ENCODE results near the gene CSAD. TPM values are rescaled to one million over a fixed set of nuclear protein-coding genes. Genes with fewer than 3 reads are reported as not detected.

Gene CSAD
- total RNA-seq, 1 experiment from 2014 or later = 19.2 TPM

GRCh38 chr12:53214221-53214620, 33.5 kb upstream of the CSAD start:
- Histone ChIP-seq H3K4me2 (ENCODE audit: low read depth, low read length, poor library complexity, severe bottlenecking) (no peak overlapping the region), H2AFZ (ENCODE audit: low read length) (no peak overlapping the region), H3K79me2 (ENCODE audit: low read length) (no peaks in the 10 kb centered on the region), H3K4me1 (ENCODE audit: low read length) (peaks cover 26% of the 10 kb centered on the region), H3K9me3 (ENCODE audit: low read length) (no peaks in the 10 kb centered on the region), H3K9me2 (replicated peaks; ENCODE audit: insufficient read depth, low read length) (no peaks in the 10 kb centered on the region), H3K9ac (ENCODE audit: low read length) (no peak overlapping the region), H3K4me3 (ENCODE audit: low read length) (no peak overlapping the region), H4K20me1 (ENCODE audit: insufficient read depth, low read depth, low read length) (no peaks in the 10 kb centered on the region), H3K36me3 (ENCODE audit: insufficient read depth, low read length) (no peaks in the 10 kb centered on the region), H3K27me3 (ENCODE audit: low read length) (no peaks in the 10 kb centered on the region), H3K27ac (ENCODE audit: low read length) (no peak overlapping the region)
- no peak for DNase-seq

GRCh38 chr12:53213348-53213747, 32.6 kb upstream of the CSAD start:
- no peaks in the 10 kb centered on the region for H3K79me2 ChIP-seq (ENCODE audit: low read length)
- H3K9me3 ChIP-seq (ENCODE audit: low read length) = no peaks in the 10 kb centered on the region
- H3K27me3 ChIP-seq (ENCODE audit: low read length) = no peaks in the 10 kb centered on the region
- H3K9ac ChIP-seq (ENCODE audit: low read length) = peak overlapping the region; percentile 43
- peak; percentile 93 for DNase-seq
- H3K27ac ChIP-seq (ENCODE audit: low read length) = no peak overlapping the region
- H3K9me2 ChIP-seq (replicated peaks; ENCODE audit: insufficient read depth, low read length) = no peaks in the 10 kb centered on the region
- H3K36me3 ChIP-seq (ENCODE audit: insufficient read depth, low read length) = no peaks in the 10 kb centered on the region
- H3K4me2 ChIP-seq (ENCODE audit: low read depth, low read length, poor library complexity, severe bottlenecking) = peak overlapping the region; percentile 46
- no peaks in the 10 kb centered on the region for H4K20me1 ChIP-seq (ENCODE audit: insufficient read depth, low read depth, low read length)
- H3K4me3 ChIP-seq (ENCODE audit: low read length) = peak overlapping the region; percentile 6; the same call in 1 of the 2 replicates
- peak overlapping the region; percentile 77; the same call in 1 of the 2 replicates for H2AFZ ChIP-seq (ENCODE audit: low read length)
- peaks cover 33% of the 10 kb centered on the region for H3K4me1 ChIP-seq (ENCODE audit: low read length)

GRCh38 chr12:53212931-53213330, 32.2 kb upstream of the CSAD start:
- Histone ChIP-seq H3K4me1 (ENCODE audit: low read length) (peaks cover 38% of the 10 kb centered on the region), H3K4me3 (ENCODE audit: low read length) (peak overlapping the region; percentile 6; the same call in 1 of the 2 replicates), H3K27me3 (ENCODE audit: low read length) (no peaks in the 10 kb centered on the region), H3K27ac (ENCODE audit: low read length) (no peak overlapping the region), H4K20me1 (ENCODE audit: insufficient read depth, low read depth, low read length) (no peaks in the 10 kb centered on the region), H3K9ac (ENCODE audit: low read length) (peak overlapping the region; percentile 43), H3K9me3 (ENCODE audit: low read length) (no peaks in the 10 kb centered on the region), H3K9me2 (replicated peaks; ENCODE audit: insufficient read depth, low read length) (no peaks in the 10 kb centered on the region), H2AFZ (ENCODE audit: low read length) (peak overlapping the region; percentile 77; the same call in 1 of the 2 replicates), H3K4me2 (ENCODE audit: low read depth, low read length, poor library complexity, severe bottlenecking) (peak overlapping the region; percentile 46), H3K79me2 (ENCODE audit: low read length) (no peaks in the 10 kb centered on the region), H3K36me3 (ENCODE audit: insufficient read depth, low read length) (no peaks in the 10 kb centered on the region)
- peak; percentile 40 for DNase-seq

GRCh38 chr12:53211476-53212381, 31.0 kb upstream of the CSAD start:
- Histone ChIP-seq H3K27ac (ENCODE audit: low read length) (no peak overlapping the region), H3K4me2 (ENCODE audit: low read depth, low read length, poor library complexity, severe bottlenecking) (no peak overlapping the region), H4K20me1 (ENCODE audit: insufficient read depth, low read depth, low read length) (no peaks in the 10 kb centered on the region), H3K36me3 (ENCODE audit: insufficient read depth, low read length) (no peaks in the 10 kb centered on the region), H3K4me1 (ENCODE audit: low read length) (peaks cover 45% of the 10 kb centered on the region), H3K9ac (ENCODE audit: low read length) (0 out of 2 replicates have a peak overlapping the region, but pooled peaks have one; percentile 17), H2AFZ (ENCODE audit: low read length) (no peak overlapping the region), H3K4me3 (ENCODE audit: low read length) (no peak overlapping the region), H3K79me2 (ENCODE audit: low read length) (peaks cover 6% of the 10 kb centered on the region), H3K9me3 (ENCODE audit: low read length) (no peaks in the 10 kb centered on the region), H3K27me3 (ENCODE audit: low read length) (no peaks in the 10 kb centered on the region), H3K9me2 (replicated peaks; ENCODE audit: insufficient read depth, low read length) (no peaks in the 10 kb centered on the region)
- DNase-seq = peak; percentile 77

- Histone ChIP-seq H3K4me2 (ENCODE audit: low read depth, low read length, poor library complexity, severe bottlenecking) (no peak overlapping the region), H3K9me3 (ENCODE audit: low read length) (no peaks in the 10 kb centered on the region), H3K27ac (ENCODE audit: low read length) (no peak overlapping the region), H3K4me3 (ENCODE audit: low read length) (no peak overlapping the region), H3K4me1 (ENCODE audit: low read length) (peaks cover 47% of the 10 kb centered on the region), H3K9me2 (replicated peaks; ENCODE audit: insufficient read depth, low read length) (no peaks in the 10 kb centered on the region), H3K9ac (ENCODE audit: low read length) (0 out of 2 replicates have a peak overlapping the region, but pooled peaks have one; percentile 17), H3K27me3 (ENCODE audit: low read length) (no peaks in the 10 kb centered on the region), H4K20me1 (ENCODE audit: insufficient read depth, low read depth, low read length) (no peaks in the 10 kb centered on the region), H2AFZ (ENCODE audit: low read length) (no peak overlapping the region), H3K79me2 (ENCODE audit: low read length) (peaks cover 14% of the 10 kb centered on the region), H3K36me3 (ENCODE audit: insufficient read depth, low read length) (no peaks in the 10 kb centered on the region)
- DNase-seq = no peak
Observed at GRCh38 chr12:53210843-53211242, 30.1 kb upstream of the CSAD start.

GRCh38 chr12:53208877-53209463, 28.2 kb upstream of the CSAD start:
- peak overlapping the region; percentile 74 for H3K27ac ChIP-seq (ENCODE audit: low read length)
- peak overlapping the region; percentile 64 for H3K4me2 ChIP-seq (ENCODE audit: low read depth, low read length, poor library complexity, severe bottlenecking)
- H3K79me2 ChIP-seq (ENCODE audit: low read length) = peaks cover 33% of the 10 kb centered on the region
- H3K9me3 ChIP-seq (ENCODE audit: low read length) = no peaks in the 10 kb centered on the region
- H3K4me1 ChIP-seq (ENCODE audit: low read length) = peaks cover 64% of the 10 kb centered on the region
- H2AFZ ChIP-seq (ENCODE audit: low read length) = peak overlapping the region; percentile 58; the same call in 1 of the 2 replicates
- peak overlapping the region; percentile 61 for H3K4me3 ChIP-seq (ENCODE audit: low read length)
- 0 out of 2 replicates have a peak, but pooled peaks cover 5% of the 10 kb centered on the region for H3K36me3 ChIP-seq (ENCODE audit: insufficient read depth, low read length)
- no peaks in the 10 kb centered on the region for H4K20me1 ChIP-seq (ENCODE audit: insufficient read depth, low read depth, low read length)
- no peaks in the 10 kb centered on the region for H3K27me3 ChIP-seq (ENCODE audit: low read length)
- no peaks in the 10 kb centered on the region for H3K9me2 ChIP-seq (replicated peaks; ENCODE audit: insufficient read depth, low read length)
- DNase-seq = peak; percentile 63
- peak overlapping the region; percentile 65 for H3K9ac ChIP-seq (ENCODE audit: low read length)

GRCh38 chr12:53208435-53208834, 27.7 kb upstream of the CSAD start:
- DNase-seq = no peak
- Histone ChIP-seq H3K4me3 (ENCODE audit: low read length) (peak overlapping the region; percentile 61; the same call in 1 of the 2 replicates), H3K4me2 (ENCODE audit: low read depth, low read length, poor library complexity, severe bottlenecking) (peak overlapping the region; percentile 64), H3K79me2 (ENCODE audit: low read length) (peaks cover 38% of the 10 kb centered on the region), H3K9me2 (replicated peaks; ENCODE audit: insufficient read depth, low read length) (no peaks in the 10 kb centered on the region), H4K20me1 (ENCODE audit: insufficient read depth, low read depth, low read length) (no peaks in the 10 kb centered on the region), H3K27ac (ENCODE audit: low read length) (peak overlapping the region; percentile 74), H3K9ac (ENCODE audit: low read length) (peak overlapping the region; percentile 65), H3K9me3 (ENCODE audit: low read length) (no peaks in the 10 kb centered on the region), H2AFZ (ENCODE audit: low read length) (peak overlapping the region; percentile 58; the same call in 1 of the 2 replicates), H3K36me3 (ENCODE audit: insufficient read depth, low read length) (peaks cover 9% of the 10 kb centered on the region; the same call in 1 of the 2 replicates), H3K4me1 (ENCODE audit: low read length) (peaks cover 66% of the 10 kb centered on the region), H3K27me3 (ENCODE audit: low read length) (no peaks in the 10 kb centered on the region)

- H3K27ac ChIP-seq (ENCODE audit: low read length) = peak within 1 kb of the TSS; percentile 91
- peaks cover 69% of the 10 kb centered on the region for H3K4me1 ChIP-seq (ENCODE audit: low read length)
- peak within 1 kb of the TSS; percentile 80 for H3K9ac ChIP-seq (ENCODE audit: low read length)
- H3K79me2 ChIP-seq (ENCODE audit: low read length) = peaks cover 50% of the 10 kb centered on the region
- peak within 1 kb of the TSS; percentile 74 for H3K4me3 ChIP-seq (ENCODE audit: low read length)
- H3K4me2 ChIP-seq (ENCODE audit: low read depth, low read length, poor library complexity, severe bottlenecking) = peak within 1 kb of the TSS; percentile 93
- H4K20me1 ChIP-seq (ENCODE audit: insufficient read depth, low read depth, low read length) = no peaks in the 10 kb centered on the region
- H2AFZ ChIP-seq (ENCODE audit: low read length) = no peak within 1 kb of the TSS
- DNase-seq = peak; percentile 93
- no peaks in the 10 kb centered on the region for H3K9me2 ChIP-seq (replicated peaks; ENCODE audit: insufficient read depth, low read length)
- H3K36me3 ChIP-seq (ENCODE audit: insufficient read depth, low read length) = peaks cover 9% of the 10 kb centered on the region; the same call in 1 of the 2 replicates
- H3K9me3 ChIP-seq (ENCODE audit: low read length) = no peaks in the 10 kb centered on the region
- no peaks in the 10 kb centered on the region for H3K27me3 ChIP-seq (ENCODE audit: low read length)
Observed at GRCh38 chr12:53207042-53207441, 26.3 kb upstream of the CSAD start, which contains the start of gene ITGB7. TSS of gene ITGB7 (minus strand) at chr12:53207251. CDS start at chr12:53200443, 6,808 bp downstream.

All from Karpas-422 (cell line).